ENCODE measurements around the gene ACTRT1.

GRCh38 chrX:128021566-128021965 lies 30.6 kb downstream of the ACTRT1 start:
- TF ChIP-seq, protein P1, sequence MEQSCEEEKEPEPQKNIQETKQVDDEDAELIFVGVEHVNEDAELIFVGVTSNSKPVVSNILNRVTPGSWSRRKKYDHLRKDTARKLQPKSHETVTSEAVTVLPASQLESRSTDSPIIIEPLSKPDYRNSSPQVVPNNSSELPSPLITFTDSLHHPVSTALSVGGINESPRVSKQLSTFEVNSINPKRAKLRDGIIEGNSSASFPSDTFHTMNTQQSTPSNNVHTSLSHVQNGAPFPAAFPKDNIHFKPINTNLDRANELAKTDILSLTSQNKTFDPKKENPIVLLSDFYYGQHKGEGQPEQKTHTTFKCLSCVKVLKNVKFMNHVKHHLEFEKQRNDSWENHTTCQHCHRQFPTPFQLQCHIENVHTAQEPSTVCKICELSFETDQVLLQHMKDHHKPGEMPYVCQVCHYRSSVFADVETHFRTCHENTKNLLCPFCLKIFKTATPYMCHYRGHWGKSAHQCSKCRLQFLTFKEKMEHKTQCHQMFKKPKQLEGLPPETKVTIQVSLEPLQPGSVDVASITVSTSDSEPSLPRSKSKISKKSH (CRISPR knock-in tag; IDR thresholded peaks at IDR 0.05; ENCODE audit: borderline replicate concordance) = no peak
- TF ChIP-seq ARID2 (CRISPR knock-in tag; IDR thresholded peaks at IDR 0.05; ENCODE audit: borderline replicate concordance) = no peak
- TF ChIP-seq, protein P2, sequence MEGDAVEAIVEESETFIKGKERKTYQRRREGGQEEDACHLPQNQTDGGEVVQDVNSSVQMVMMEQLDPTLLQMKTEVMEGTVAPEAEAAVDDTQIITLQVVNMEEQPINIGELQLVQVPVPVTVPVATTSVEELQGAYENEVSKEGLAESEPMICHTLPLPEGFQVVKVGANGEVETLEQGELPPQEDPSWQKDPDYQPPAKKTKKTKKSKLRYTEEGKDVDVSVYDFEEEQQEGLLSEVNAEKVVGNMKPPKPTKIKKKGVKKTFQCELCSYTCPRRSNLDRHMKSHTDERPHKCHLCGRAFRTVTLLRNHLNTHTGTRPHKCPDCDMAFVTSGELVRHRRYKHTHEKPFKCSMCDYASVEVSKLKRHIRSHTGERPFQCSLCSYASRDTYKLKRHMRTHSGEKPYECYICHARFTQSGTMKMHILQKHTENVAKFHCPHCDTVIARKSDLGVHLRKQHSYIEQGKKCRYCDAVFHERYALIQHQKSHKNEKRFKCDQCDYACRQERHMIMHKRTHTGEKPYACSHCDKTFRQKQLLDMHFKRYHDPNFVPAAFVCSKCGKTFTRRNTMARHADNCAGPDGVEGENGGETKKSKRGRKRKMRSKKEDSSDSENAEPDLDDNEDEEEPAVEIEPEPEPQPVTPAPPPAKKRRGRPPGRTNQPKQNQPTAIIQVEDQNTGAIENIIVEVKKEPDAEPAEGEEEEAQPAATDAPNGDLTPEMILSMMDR (CRISPR knock-in tag; IDR thresholded peaks at IDR 0.05) = no peak
- TF ChIP-seq ASH2L (IDR thresholded peaks at IDR 0.05; ENCODE audit: insufficient read length, low read depth, low read length) = no peak
- TF ChIP-seq ZNF274 (CRISPR knock-in tag; IDR thresholded peaks at IDR 0.05) = no peak
- no peak for TF ChIP-seq RNF219 (CRISPR knock-in tag; IDR thresholded peaks at IDR 0.05)
- no peak for TF ChIP-seq HNF4G (IDR thresholded peaks at IDR 0.05; ENCODE audit: borderline replicate concordance, low read depth, low read length)
- no peak for TF ChIP-seq HNF4G (CRISPR knock-in tag; IDR thresholded peaks at IDR 0.05; ENCODE audit: borderline replicate concordance, low read depth)
- no peak for TF ChIP-seq YY1 (IDR thresholded peaks at IDR 0.05; ENCODE audit: insufficient read depth, insufficient replicate concordance, low read depth, low read length)
- TF ChIP-seq IKZF5 (CRISPR knock-in tag; IDR thresholded peaks at IDR 0.05) = no peak
- TF ChIP-seq CHD4 (IDR thresholded peaks at IDR 0.05; ENCODE audit: borderline replicate concordance, low read length) = no peak
- no peak for TF ChIP-seq JUND (CRISPR knock-in tag; IDR thresholded peaks at IDR 0.05)

All from HepG2 (cell line).